Mammary epithelial cell (primary cell): Measurements from ENCODE around the gene CNST.

ENCODE experiments used
- CTCF ChIP-seq, 2 donors: IDR thresholded peaks in 1 of 2; conservative IDR thresholded peaks in 1 of 2; 2 replicates each; pipeline ENCODE4 v1.5.1; 2011 to 2012; ENCODE audit warnings: inconsistent platforms in 2 of 2, low read length in 2 of 2, mild to moderate bottlenecking in 2 of 2, control low read depth in 1 of 2, low read depth in 1 of 2; ENCODE audit not compliant: insufficient read depth in 1 of 2; ENCODE audit errors: extremely low read depth in 1 of 2
- EZH2 ChIP-seq: IDR thresholded peaks from 2 replicates; pipeline ENCODE4 v1.6.1; 2012; ENCODE audit warnings: low read length, inconsistent platforms, borderline replicate concordance

GRCh38 chr1:246658567-246658966, 92.3 kb downstream of the CNST start:
- no peak for TF ChIP-seq CTCF (conservative IDR thresholded peaks at IDR 0.05 in 1 of 2, IDR thresholded peaks at IDR 0.05 in 1 of 2; ENCODE audit: extremely low read depth in 1 of 2, insufficient read depth in 1 of 2, low read depth in 1 of 2, low read length in 2 of 2)
- TF ChIP-seq EZH2, result no peak
